H1 (cell line): ENCODE data around the gene ARFGEF3. TPM values are rescaled to one million over a fixed set of nuclear protein-coding genes. Genes with fewer than 3 reads are reported as not detected.

Source experiments
- CTCF ChIA-PET: fragments of 300-600 bp; sonication (Branson Sonifier 250); formaldehyde crosslinking; loops from one replicate; lab custom pipeline; 2021; ENCODE audit not compliant: partially characterized antibody; lab: Charles Lee
- POLR2A ChIA-PET: fragments of 300-600 bp; sonication (Branson Sonifier 250); formaldehyde crosslinking; loops from one replicate; lab custom pipeline; 2021; ENCODE audit warnings: inconsistent platforms; ENCODE audit not compliant: partially characterized antibody; lab: Charles Lee
- DNase-seq, 2 experiments: peaks; one replicate each; pipeline versions ENCODE4 v3.0.0 to v3.0.0-alpha.2; 2010 to 2022; ENCODE audit warnings: low spot score in 2 of 2, low read depth in 1 of 2, mixed read lengths in 1 of 2
- FAIRE-seq: peaks from 2 replicates; lab custom pipeline; 2011; peaks lifted over from hg19 to GRCh38; lab: Jason Lieb, UNC
- H2AFZ ChIP-seq: 2 replicates; pipeline ENCODE4 v1.8.1; 2012; ENCODE audit warnings: low read length, inconsistent platforms
- H2AK5ac ChIP-seq: 2 replicates; pipeline ENCODE4 v1.6.1; 2013; ENCODE audit warnings: low read depth, low read length
- H2BK120ac ChIP-seq: replicated peaks from 2 replicates; pipeline ENCODE3; 2013; ENCODE audit warnings: low read depth, low read length, inconsistent platforms
- H2BK12ac ChIP-seq: 2 replicates; pipeline ENCODE4 v1.6.1; 2013; ENCODE audit warnings: low read depth, low read length
- H2BK15ac ChIP-seq: 2 replicates; pipeline ENCODE4 v1.6.1; 2013; ENCODE audit warnings: low read length
- H2BK20ac ChIP-seq: 2 replicates; pipeline ENCODE4 v1.6.1; 2013; ENCODE audit warnings: low read length
- H2BK5ac ChIP-seq: 2 replicates; pipeline ENCODE4 v1.6.1; 2013; ENCODE audit warnings: low read depth, low read length
- H3K14ac ChIP-seq: 2 replicates; pipeline ENCODE4 v1.6.1; 2013; ENCODE audit warnings: inconsistent platforms; ENCODE audit not compliant: insufficient read length
- H3K18ac ChIP-seq: 2 replicates; pipeline ENCODE4 v1.6.1; 2013; ENCODE audit warnings: low read length; ENCODE audit errors: extremely low read depth
- H3K23ac ChIP-seq: 2 replicates; pipeline ENCODE4 v1.6.1; 2013; ENCODE audit warnings: inconsistent platforms; ENCODE audit not compliant: insufficient read length
- H3K23me2 ChIP-seq: 2 replicates; pipeline ENCODE4 v1.6.1; 2013; ENCODE audit warnings: low read depth, low read length
- H3K27ac ChIP-seq: 2 replicates; pipeline ENCODE4 v1.6.1; 2011; ENCODE audit warnings: low read depth, low read length, inconsistent platforms
- H3K27me3 ChIP-seq, 4 experiments: replicated peaks in 1 of 4; 1 replicate in 1 of 4; 2 replicates in 3 of 4; pipeline versions ENCODE4 v1.6.1 to v1.8.1; 2011 to 2013; ENCODE audit warnings: low read length in 3 of 4, mild to moderate bottlenecking in 3 of 4, inconsistent platforms in 2 of 4, mixed read lengths in 2 of 4, moderate library complexity in 1 of 4; ENCODE audit not compliant: control insufficient read depth in 3 of 4, insufficient read depth in 3 of 4; ENCODE audit errors: extremely low read depth in 1 of 4
- H3K36me3 ChIP-seq, 4 experiments: 2 replicates each; pipeline versions ENCODE4 v1.6.1 to v1.8.1; 2011 to 2013; ENCODE audit warnings: mild to moderate bottlenecking in 4 of 4, low read length in 3 of 4, moderate library complexity in 2 of 4, control low read depth in 1 of 4, inconsistent platforms in 1 of 4; ENCODE audit not compliant: insufficient read depth in 4 of 4, control insufficient read depth in 2 of 4
- H3K4ac ChIP-seq: replicated peaks from 2 replicates; pipeline ENCODE3; 2013; ENCODE audit warnings: low read length, low read depth, mixed read lengths, inconsistent platforms; ENCODE audit not compliant: insufficient read length
- H3K4me1 ChIP-seq, 4 experiments: replicated peaks in 1 of 4; 1 replicate in 1 of 4; 2 replicates in 3 of 4; pipeline versions ENCODE4 v1.6.1 to v1.8.1; 2011 to 2013; ENCODE audit warnings: low read length in 3 of 4, inconsistent platforms in 2 of 4, mixed read lengths in 1 of 4; ENCODE audit not compliant: insufficient read depth in 4 of 4, control insufficient read depth in 3 of 4
- H3K4me2 ChIP-seq, 2 experiments: 2 replicates each; pipeline versions ENCODE4 v1.6.1 to v1.8.1; 2011 to 2013; ENCODE audit warnings: low read depth in 2 of 2, low read length in 2 of 2, control low read depth in 1 of 2, inconsistent platforms in 1 of 2, mild to moderate bottlenecking in 1 of 2; ENCODE audit not compliant: insufficient read depth in 1 of 2
- H3K4me3 ChIP-seq, 4 experiments: fragments of 200-600, 300-600 bp in 1 of 4; sonication (generic), shearing (Covaris generic), sonication (Bioruptor Twin) in 1 of 4; 2 replicates each; pipeline versions ENCODE4 v1.5.1 to v1.8.1; 2011 to 2016; ENCODE audit warnings: low read length in 4 of 4, low read depth in 3 of 4, control low read depth in 2 of 4, inconsistent platforms in 2 of 4, mild to moderate bottlenecking in 2 of 4, mixed read lengths in 1 of 4, moderate library complexity in 1 of 4; ENCODE audit not compliant: insufficient read depth in 2 of 4; ENCODE audit errors: extremely low read depth in 1 of 4
- H3K56ac ChIP-seq: replicated peaks from 2 replicates; pipeline ENCODE3; 2013; ENCODE audit warnings: low read depth, mild to moderate bottlenecking, mixed read lengths, low read length, inconsistent platforms; ENCODE audit not compliant: insufficient read length
- H3K79me1 ChIP-seq: 2 replicates; pipeline ENCODE4 v1.6.1; 2013; ENCODE audit warnings: low read depth, low read length, control low read depth
- H3K79me2 ChIP-seq, 2 experiments: 2 replicates each; pipeline versions ENCODE4 v1.6.1 to v1.8.1; 2012 to 2013; ENCODE audit warnings: low read length in 2 of 2, mild to moderate bottlenecking in 2 of 2, inconsistent platforms in 1 of 2; ENCODE audit not compliant: insufficient read depth in 2 of 2, control insufficient read depth in 1 of 2
- H3K9ac ChIP-seq, 4 experiments: replicated peaks in 1 of 4; 1 replicate in 1 of 4; 2 replicates in 3 of 4; pipeline versions ENCODE4 v1.6.1 to v1.8.1; 2011 to 2013; ENCODE audit warnings: low read depth in 3 of 4, low read length in 3 of 4, control low read depth in 2 of 4, mild to moderate bottlenecking in 2 of 4, moderate library complexity in 2 of 4, inconsistent platforms in 1 of 4; ENCODE audit errors: extremely low read depth in 1 of 4
- H3K9me3 ChIP-seq, 2 experiments: 2 replicates each; pipeline versions ENCODE4 v1.6.1 to v1.8.1; 2012 to 2013; ENCODE audit warnings: mild to moderate bottlenecking in 2 of 2, moderate library complexity in 2 of 2, control low read depth in 1 of 2, inconsistent platforms in 1 of 2, low read depth in 1 of 2, low read length in 1 of 2, mixed read lengths in 1 of 2; ENCODE audit not compliant: insufficient read depth in 2 of 2
- H4K20me1 ChIP-seq, 2 experiments: replicated peaks in 1 of 2; 2 replicates each; pipeline versions ENCODE3 to v1.8.1; 2011 to 2013; ENCODE audit warnings: inconsistent platforms in 2 of 2, low read length in 2 of 2, mild to moderate bottlenecking in 1 of 2; ENCODE audit not compliant: insufficient read depth in 2 of 2, control insufficient read depth in 1 of 2
- H4K5ac ChIP-seq: 2 replicates; pipeline ENCODE4 v1.6.1; 2013; ENCODE audit warnings: low read length, low read depth, mixed read lengths, inconsistent platforms; ENCODE audit not compliant: insufficient read length
- H4K8ac ChIP-seq: 2 replicates; pipeline ENCODE4 v1.8.0; 2013; ENCODE audit warnings: mild to moderate bottlenecking, moderate library complexity, low read length, inconsistent platforms; ENCODE audit not compliant: insufficient read depth; ENCODE audit errors: extremely low read depth
- H4K91ac ChIP-seq: replicated peaks from 2 replicates; pipeline ENCODE3; 2013; ENCODE audit warnings: low read length, mixed read lengths, inconsistent platforms; ENCODE audit not compliant: insufficient read length
- ASH2L ChIP-seq: fragments of 200-600, 300-600 bp; sonication (generic); IDR thresholded peaks from one replicate; pipeline ENCODE4 v1.7.1; 2017; ENCODE audit warnings: low read length
- CBX8 ChIP-seq: fragments of 300-800, 300-1000 bp; sonication (generic); IDR thresholded peaks from 2 replicates; pipeline ENCODE4 v1.7.1; 2016; ENCODE audit warnings: low read depth, low read length, borderline replicate concordance
- CTCF ChIP-seq, 3 experiments: IDR thresholded peaks; 1 replicate in 2 of 3; 2 replicates in 1 of 3; pipeline versions ENCODE4 v1.5.1 to v1.6.1; 2011; ENCODE audit warnings: low read length in 3 of 3, mild to moderate bottlenecking in 3 of 3, inconsistent platforms in 2 of 3, low read depth in 1 of 3, moderate library complexity in 1 of 3; ENCODE audit not compliant: insufficient read depth in 1 of 3; ENCODE audit errors: control extremely low read depth in 1 of 3
- HDAC6 ChIP-seq: IDR thresholded peaks from one replicate; pipeline ENCODE4 v1.7.1; 2012; ENCODE audit warnings: low read depth, mild to moderate bottlenecking, inconsistent platforms, low read length, moderate library complexity
- JUN ChIP-seq: IDR thresholded peaks from 2 replicates; pipeline ENCODE4 v1.6.1; 2011; ENCODE audit warnings: low read depth, mild to moderate bottlenecking, improper control_type of control experiment, low read length
- SIRT6 ChIP-seq: IDR thresholded peaks from one replicate; pipeline ENCODE4 v1.7.1; 2012; ENCODE audit warnings: low read length, inconsistent platforms
- SIX5 ChIP-seq: IDR thresholded peaks from 2 replicates; pipeline ENCODE4 v1.6.1; 2011; ENCODE audit warnings: mild to moderate bottlenecking, low read depth, low read length
- SP4 ChIP-seq: IDR thresholded peaks from 2 replicates; pipeline ENCODE4 v1.6.1; 2012; ENCODE audit warnings: low read length, inconsistent platforms
- TEAD4 ChIP-seq: IDR thresholded peaks from 2 replicates; pipeline ENCODE4 v1.6.1; 2012; ENCODE audit warnings: low read depth, low read length, inconsistent platforms, mixed read lengths
- WGBS, 2 experiments: shearing (Covaris generic) in 1 of 2; methylation state at CpG; one replicate each; pipeline versions ENCODE4 v1.1.6 to v1.1.7; 2013 to 2015; ENCODE audit warnings: low lambda C conversion rate in 2 of 2, mixed read lengths in 2 of 2, inconsistent platforms in 1 of 2, low coverage in 1 of 2, missing lambda C conversion rate in 1 of 2; ENCODE audit not compliant: insufficient replicate concordance in 2 of 2, insufficient coverage in 1 of 2, insufficient read length in 1 of 2; ENCODE audit errors: extremely low coverage in 1 of 2, missing lambda C conversion rate in 1 of 2; 5-methylcytosine and 5-hydroxymethylcytosine counted together
- polyA plus RNA-seq, 7 experiments: library from polyadenylated mRNA; depleted of rRNA in 3 of 7; stranded (reverse) in 5 of 7; unstranded in 2 of 7; fragments of >200 nt in 5 of 7; fragments of 200-250 nt in 2 of 7; gene quantifications; 1 replicate in 5 of 7; 2 replicates in 1 of 7; 4 replicates in 1 of 7; pipeline versions ENCODE4 v1.2.1 to v1.2.3, GENCODE V29; 2011 to 2013; ENCODE audit warnings: missing spikeins in 2 of 7, mixed read lengths in 2 of 7
- total RNA-seq: library from RNA; stranded (reverse); fragmentation: NEBNext Ultra II Directional; extraction: Animal tissue kit (Norgen Biotek cat#: 25700); gene quantifications from 2 replicates; pipeline ENCODE4 v1.2.1, GENCODE V29; 2021

The ARFGEF3 gene
- total and polyA plus RNA-seq, 2 of the 8 experiments (the other 6 are each of a cell fraction or from before 2014, with no cell fraction given), result 5.8 to 23.2 TPM

- H2BK20ac ChIP-seq, result no peak overlapping the region
- H3K4me1 ChIP-seq, result no peaks in the 10 kb centered on the region
- no peak overlapping the region for H3K4me3 ChIP-seq
- no peak overlapping the region for H4K8ac ChIP-seq
- H2BK12ac ChIP-seq, result no peak overlapping the region
- no peak overlapping the region for H3K4ac ChIP-seq
- H3K4me2 ChIP-seq, result no peak overlapping the region
- no peak overlapping the region for H2BK15ac ChIP-seq
- H3K56ac ChIP-seq, result no peak overlapping the region
- no peaks in the 10 kb centered on the region for H3K36me3 ChIP-seq
- no peak overlapping the region for H2BK5ac ChIP-seq
- DNase-seq, result no peak
- H3K23me2 ChIP-seq, result peaks cover 2% of the 10 kb centered on the region; the same call in 1 of the 2 replicates
- no peak overlapping the region for H2AK5ac ChIP-seq
- no peak overlapping the region for H4K5ac ChIP-seq
- no peak for FAIRE-seq
- H3K9me3 ChIP-seq, result no peaks in the 10 kb centered on the region; a peak in 1 of 4 replicates
- H4K20me1 ChIP-seq, result no peaks in the 10 kb centered on the region
- no peak overlapping the region for H3K9ac ChIP-seq
- no peak overlapping the region for H4K91ac ChIP-seq
- H3K79me2 ChIP-seq, result no peaks in the 10 kb centered on the region
- CTCF ChIA-PET, result interaction anchor here (1.5 kb wide), 1 partner anchor 9 kb away, joined by 4 read pairs; no protein-coding TSS in a partner anchor
- H3K27me3 ChIP-seq, result no peaks in the 10 kb centered on the region
- H3K79me1 ChIP-seq, result no peaks in the 10 kb centered on the region
- H3K23ac ChIP-seq, result no peak overlapping the region
- no peak overlapping the region for H3K14ac ChIP-seq
- no peak overlapping the region for H2BK120ac ChIP-seq
- H3K27ac ChIP-seq, result no peak overlapping the region
- whole genome bisulfite sequencing, 2 experiments, result 90% methylated on average over 4 of the region's 4 CpGs; no CpG with 5 or more reads in 1 of the 2 experiments
- POLR2A ChIA-PET, result no interaction called here
- H2AFZ ChIP-seq, result no peak overlapping the region
- no peak overlapping the region for H3K18ac ChIP-seq
- no peak for TF ChIP-seq TEAD4
- no peak for TF ChIP-seq JUN
- TF ChIP-seq SIX5, result no peak
- no peak for TF ChIP-seq HDAC6
- no peak for TF ChIP-seq CBX8
- no peak for TF ChIP-seq SP4
- TF ChIP-seq CTCF (IDR thresholded peaks at IDR 0.05; ENCODE audit: control extremely low read depth in 1 of 3, insufficient read depth in 1 of 3, low read depth in 1 of 3, low read length in 3 of 3), result no peak
- TF ChIP-seq SIRT6, result no peak
- TF ChIP-seq ASH2L, result no peak
Observed at GRCh38 chr6:138219901-138220300, 58.2 kb downstream of the ARFGEF3 start.
